Measurements from ENCODE around the gene KRT1.

DNA sequence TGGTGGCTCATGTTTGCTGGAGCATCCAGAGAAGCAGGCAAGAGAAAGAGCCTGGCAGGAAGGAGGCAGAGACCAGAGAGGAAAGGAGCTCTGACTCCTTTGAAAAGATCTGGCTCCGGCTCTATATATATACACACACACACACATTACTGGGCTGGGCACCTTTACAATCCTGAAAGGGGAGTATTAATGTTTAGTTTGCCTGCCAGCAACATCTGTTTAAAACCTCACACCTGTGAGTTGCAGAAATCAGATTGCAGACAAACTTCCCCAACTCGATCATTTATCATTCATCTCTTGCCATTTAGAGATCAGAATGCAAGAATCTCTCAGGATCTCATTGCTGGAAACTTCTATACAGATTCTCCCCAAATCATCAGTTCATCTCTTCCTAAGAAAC is 23.2 kb upstream of the KRT1 start, which contains the start of gene KRT77:
- no peak for TF ChIP-seq POLR2A (IDR thresholded peaks at IDR 0.05; ENCODE audit: low read depth, low read length)
- TF ChIP-seq POLR2AphosphoS5 (IDR thresholded peaks at IDR 0.05; ENCODE audit: low read depth, low read length): no peak
